IMR-90 (cell line): ENCODE measurements around the gene TNRC18. TPM values are rescaled to one million over a fixed set of nuclear protein-coding genes. Genes with fewer than 3 reads are reported as not detected.

Experiments
- ATAC-seq: fragments of 200-7000 bp; cut with Tn5 transposase; 2 replicates; pipeline ENCODE4 v1.9.1; 2020; ENCODE audit warnings: low read depth, mild to moderate bottlenecking, moderate library complexity
- BruUV-seq: library from RNA; stranded (reverse); fragments of 400-500 nt; replicated peaks from 2 replicates; lab custom pipeline; 2021; lab: Mats Ljungman, UMichigan
- CTCF ChIA-PET: fragments of 300-600 bp; formaldehyde crosslinking; extraction: SDS; loops from one replicate; lab custom pipeline; 2021; ENCODE audit warnings: antibody characterized with exemption; lab: Yijun Ruan, JAX
- POLR2A ChIA-PET: fragments of 300-600 bp; sonication (Branson Sonifier 250); formaldehyde crosslinking; loops from one replicate; lab custom pipeline; 2022; ENCODE audit warnings: antibody characterized with exemption; ENCODE audit not compliant: unreplicated experiment; lab: Charles Lee
- DNase-seq: peaks from one replicate; pipeline ENCODE4 v3.0.0; 2013
- H2AFZ ChIP-seq: replicated peaks from 2 replicates; pipeline ENCODE3; 2013; ENCODE audit warnings: low read length, mild to moderate bottlenecking; ENCODE audit not compliant: poor library complexity
- H2AK5ac ChIP-seq: 2 replicates; pipeline ENCODE4 v1.6.1; 2013; ENCODE audit warnings: low read depth, low read length, inconsistent platforms
- H2AK9ac ChIP-seq: replicated peaks from 2 replicates; pipeline ENCODE3; 2013; ENCODE audit warnings: mild to moderate bottlenecking, low read depth, low read length, moderate library complexity; ENCODE audit not compliant: poor library complexity
- H2BK120ac ChIP-seq: 2 replicates; pipeline ENCODE4 v1.6.1; 2013; ENCODE audit warnings: low read depth, low read length, inconsistent platforms
- H2BK15ac ChIP-seq: 3 replicates; pipeline ENCODE4 v1.6.1; 2013; ENCODE audit warnings: low read depth, low read length, inconsistent platforms
- H2BK20ac ChIP-seq: 2 replicates; pipeline ENCODE4 v1.6.1; 2013; ENCODE audit warnings: low read depth, mild to moderate bottlenecking, inconsistent platforms, low read length, moderate library complexity
- H2BK5ac ChIP-seq: 2 replicates; pipeline ENCODE4 v1.6.1; 2013; ENCODE audit warnings: mild to moderate bottlenecking, low read depth, low read length, inconsistent platforms; ENCODE audit not compliant: poor library complexity, severe bottlenecking
- H3K14ac ChIP-seq: replicated peaks from 2 replicates; pipeline ENCODE4 v1.6.1; 2013; ENCODE audit warnings: low read depth, low read length, inconsistent platforms
- H3K18ac ChIP-seq: 2 replicates; pipeline ENCODE4 v1.6.1; 2013; ENCODE audit warnings: low read depth, low read length, control low read depth
- H3K23ac ChIP-seq: 2 replicates; pipeline ENCODE4 v1.6.1; 2013; ENCODE audit warnings: low read depth, low read length, inconsistent platforms
- H3K27ac ChIP-seq: 2 replicates; pipeline ENCODE4 v1.5.1; 2013; ENCODE audit warnings: mild to moderate bottlenecking, control low read depth, low read length; ENCODE audit not compliant: insufficient read depth
- H3K27me3 ChIP-seq: 2 replicates; pipeline ENCODE4 v1.6.1; 2013; ENCODE audit warnings: low read length; ENCODE audit not compliant: control insufficient read depth, insufficient read depth
- H3K36me3 ChIP-seq: 2 replicates; pipeline ENCODE4 v1.6.1; 2013; ENCODE audit warnings: low read length, mixed read lengths; ENCODE audit not compliant: control insufficient read depth, insufficient read depth
- H3K4ac ChIP-seq: 2 replicates; pipeline ENCODE4 v1.6.1; 2013; ENCODE audit warnings: low read depth, low read length, inconsistent platforms
- H3K4me1 ChIP-seq: 2 replicates; pipeline ENCODE4 v1.6.1; 2013; ENCODE audit warnings: low read length, mixed read lengths; ENCODE audit not compliant: control insufficient read depth, insufficient read depth
- H3K4me2 ChIP-seq: 2 replicates; pipeline ENCODE4 v1.6.1; 2013; ENCODE audit warnings: low read depth, mild to moderate bottlenecking, control low read depth, low read length, moderate library complexity
- H3K4me3 ChIP-seq: 2 replicates; pipeline ENCODE4 v1.5.1; 2013; ENCODE audit warnings: low read depth, mild to moderate bottlenecking, control low read depth, low read length, moderate library complexity; ENCODE audit not compliant: insufficient read depth
- H3K56ac ChIP-seq: 2 replicates; pipeline ENCODE4 v1.6.1; 2013; ENCODE audit warnings: low read length, inconsistent platforms; ENCODE audit not compliant: insufficient read depth; ENCODE audit errors: extremely low read depth
- H3K79me1 ChIP-seq, 2 experiments: 2 replicates each; pipeline ENCODE4 v1.6.1; 2013; ENCODE audit warnings: low read length in 2 of 2, inconsistent platforms in 1 of 2, low read depth in 1 of 2
- H3K9ac ChIP-seq: 2 replicates; pipeline ENCODE4 v1.6.1; 2013; ENCODE audit warnings: low read depth, low read length, control low read depth
- H3K9me1 ChIP-seq: 2 replicates; pipeline ENCODE4 v1.6.1; 2013; ENCODE audit warnings: low read length, inconsistent platforms; ENCODE audit not compliant: insufficient read depth
- H3K9me3 ChIP-seq: 2 replicates; pipeline ENCODE4 v1.6.1; 2013; ENCODE audit warnings: low read length; ENCODE audit not compliant: control insufficient read depth, insufficient read depth
- H4K20me1 ChIP-seq: 2 replicates; pipeline ENCODE4 v1.6.1; 2013; ENCODE audit warnings: low read length, inconsistent platforms; ENCODE audit not compliant: insufficient read depth
- H4K5ac ChIP-seq: 2 replicates; pipeline ENCODE4 v1.6.1; 2013; ENCODE audit warnings: mild to moderate bottlenecking, low read depth, low read length, control low read depth
- H4K8ac ChIP-seq, 2 experiments: 2 replicates each; pipeline ENCODE4 v1.6.1; 2013; ENCODE audit warnings: low read depth in 2 of 2, low read length in 2 of 2, control low read depth in 1 of 2, inconsistent platforms in 1 of 2
- H4K91ac ChIP-seq: 2 replicates; pipeline ENCODE4 v1.6.1; 2013; ENCODE audit warnings: low read depth, low read length, inconsistent platforms; ENCODE audit not compliant: insufficient read depth
- ELK1 ChIP-seq: fragments of 150-350 bp; IDR thresholded peaks from 2 replicates; pipeline ENCODE4 v1.6.1; 2016; ENCODE audit warnings: low read depth, mild to moderate bottlenecking, low read length, moderate library complexity, borderline replicate concordance
- NFE2L2 ChIP-seq: fragments of 150-350 bp; IDR thresholded peaks from 2 replicates; pipeline ENCODE4 v1.6.1; 2016; ENCODE audit warnings: low read depth, mild to moderate bottlenecking, low read length
- WGBS, 2 experiments: methylation state at CpG; one replicate each; pipeline versions ENCODE4 v1.1.5 to v1.1.7; 2013; ENCODE audit warnings: missing lambda C conversion rate in 2 of 2; ENCODE audit not compliant: insufficient read length in 1 of 2; ENCODE audit errors: extremely low coverage in 2 of 2; 5-methylcytosine and 5-hydroxymethylcytosine counted together
- dilution Hi-C: fragments of 300-500 bp; cut with HindIII; formaldehyde crosslinking; loops from one replicate; pipeline ENCODE4 v1.14.3; 2018; ENCODE audit warnings: low sequenced_read_pairs; ENCODE audit not compliant: unreplicated experiment
- in situ Hi-C: fragments of 300-500 bp; cut with MboI; formaldehyde crosslinking; loops from 3 replicates; pipeline ENCODE4 v1.14.3; 2019; ENCODE audit warnings: low sequenced_read_pairs, inconsistent platforms, mixed read lengths
- intact Hi-C: fragments of 100-400 bp; cut with micrococcal nuclease; formaldehyde crosslinking; loops from 2 replicates; pipeline ENCODE4 v1.10.0; 2022
- polyA plus RNA-seq, 3 experiments: library from polyadenylated mRNA; depleted of rRNA; stranded (reverse); fragments of >200 nt; gene quantifications; 2 replicates each; pipeline ENCODE4 v1.2.3, GENCODE V29; 2012; ENCODE audit warnings: low replicate concordance in 1 of 3
- total RNA-seq: library from RNA; depleted of rRNA; stranded (reverse); fragments of >200 nt; gene quantifications from 2 replicates; pipeline ENCODE4 v1.2.3, GENCODE V29; 2012

Gene TNRC18
- total and polyA plus RNA-seq, 2 of the 4 experiments (the other 2 are of a cell fraction), result 4.7 to 29.6 TPM

DNA sequence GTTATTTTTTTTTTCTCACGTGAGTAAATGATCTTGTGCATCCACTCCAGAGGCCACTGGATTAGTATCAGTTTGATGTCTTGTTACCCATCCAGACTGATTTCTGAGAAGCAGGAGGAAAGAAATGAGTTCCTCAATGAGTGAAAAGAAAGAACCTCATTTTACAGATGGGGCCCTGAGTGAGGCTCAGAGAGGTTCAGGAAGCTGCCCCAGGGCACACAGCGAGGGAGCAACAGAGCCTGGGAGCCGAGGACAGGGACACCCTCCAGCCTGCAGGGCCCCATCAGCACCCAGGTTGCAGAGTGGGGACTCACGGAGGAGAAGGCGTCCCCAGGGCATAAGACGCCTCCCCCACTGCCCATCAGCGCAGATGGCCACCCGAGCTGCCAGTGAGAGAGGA is 30.9 kb upstream of the TNRC18 start:
- in situ Hi-C loops (loop anchor here (10.0 kb wide), 1 partner anchor 210 kb away; no protein-coding TSS in a partner anchor), dilution Hi-C loops (no loop called here), intact Hi-C loops (no loop called here)
- no CpG with 5 or more reads among the region's 8 CpGs for WGBS, 2 experiments
- Histone ChIP-seq H3K27ac (no peak overlapping the region), H3K4me1 (no peaks in the 10 kb centered on the region), H2BK15ac (no peak overlapping the region), H2BK120ac (no peak overlapping the region), H2AFZ (no peak overlapping the region), H2BK20ac (no peak overlapping the region), H3K18ac (no peak overlapping the region), H3K14ac (no peak overlapping the region), H3K9ac (no peak overlapping the region), H3K4me3 (no peak overlapping the region), H3K79me1 (no peaks in the 10 kb centered on the region), H2AK5ac (no peak overlapping the region), H4K20me1 (no peaks in the 10 kb centered on the region; the same call in 1 of the 2 replicates), H4K5ac (no peak overlapping the region), H3K36me3 (no peaks in the 10 kb centered on the region), H3K56ac (no peak overlapping the region), H3K4ac (no peak overlapping the region), H4K91ac (no peak overlapping the region), H2BK5ac (no peak overlapping the region), H3K27me3 (no peaks in the 10 kb centered on the region), H4K8ac (no peak overlapping the region), H3K9me3 (no peaks in the 10 kb centered on the region), H3K4me2 (no peak overlapping the region), H3K23ac (no peak overlapping the region), H3K9me1 (0 out of 2 replicates have a peak, but pooled peaks cover 2% of the 10 kb centered on the region), H2AK9ac (no peak overlapping the region)
- ChIA-PET CTCF (no interaction called here), POLR2A (no interaction called here)
- no peak for ATAC-seq
- DNase-seq, result no peak
- TF ChIP-seq NFE2L2 (no peak), ELK1 (no peak)
- no TSS peak for BruUV-seq
